ENCODE measurements around the gene SPATS2. TPM values are rescaled to one million over a fixed set of nuclear protein-coding genes. Genes with fewer than 3 reads are reported as not detected.

Gene SPATS2
- total and polyA plus RNA-seq, 2 of the 4 experiments (the other 2 are of a cell fraction) = 50.6 to 63.3 TPM

GRCh38 chr12:49533331-49533730 is 166.1 kb downstream of the SPATS2 start:
- ChIA-PET POLR2A (ENCODE audit: unreplicated experiment) (no interaction called here), CTCF (no interaction called here)
- Histone ChIP-seq H2BK120ac (ENCODE audit: low read depth, low read length) (no peak overlapping the region), H3K4me2 (ENCODE audit: low read depth, low read length) (no peak overlapping the region), H4K91ac (ENCODE audit: insufficient read depth, low read depth, low read length) (no peak overlapping the region), H2AK9ac (replicated peaks; ENCODE audit: low read depth, low read length, poor library complexity) (no peak overlapping the region), H3K9me3 (ENCODE audit: control insufficient read depth, insufficient read depth, low read length) (no peaks in the 10 kb centered on the region), H3K14ac (replicated peaks; ENCODE audit: low read depth, low read length) (no peak overlapping the region), H3K56ac (ENCODE audit: extremely low read depth, insufficient read depth, low read length) (no peak overlapping the region), H3K4ac (ENCODE audit: low read depth, low read length) (no peak overlapping the region), H3K23ac (ENCODE audit: low read depth, low read length) (no peak overlapping the region), H2AK5ac (ENCODE audit: low read depth, low read length) (no peak overlapping the region), H3K18ac (ENCODE audit: low read depth, low read length) (no peak overlapping the region), H2AFZ (replicated peaks; ENCODE audit: low read length, poor library complexity) (no peak overlapping the region), H2BK15ac (ENCODE audit: low read depth, low read length) (no peak overlapping the region), H4K5ac (ENCODE audit: low read depth, low read length) (no peak overlapping the region), H2BK20ac (ENCODE audit: low read depth, low read length) (no peak overlapping the region), H3K4me3 (ENCODE audit: insufficient read depth, low read depth, low read length) (no peak overlapping the region), H2BK5ac (ENCODE audit: low read depth, low read length, poor library complexity, severe bottlenecking) (no peak overlapping the region), H3K4me1 (ENCODE audit: control insufficient read depth, insufficient read depth, low read length) (0 out of 2 replicates have a peak, but pooled peaks cover 2% of the 10 kb centered on the region), H3K27me3 (ENCODE audit: control insufficient read depth, insufficient read depth, low read length) (peaks cover 12% of the 10 kb centered on the region), H3K27ac (ENCODE audit: insufficient read depth, low read length) (no peak overlapping the region), H3K9me1 (ENCODE audit: insufficient read depth, low read length) (no peaks in the 10 kb centered on the region), H4K8ac (ENCODE audit: low read depth in 2 of 2, low read length in 2 of 2) (no peak overlapping the region), H3K36me3 (ENCODE audit: control insufficient read depth, insufficient read depth, low read length) (no peaks in the 10 kb centered on the region), H3K79me1 (ENCODE audit: low read depth in 1 of 2, low read length in 2 of 2) (no peaks in the 10 kb centered on the region), H3K9ac (ENCODE audit: low read depth, low read length) (no peak overlapping the region), H4K20me1 (ENCODE audit: insufficient read depth, low read length) (no peaks in the 10 kb centered on the region; the same call in 1 of the 2 replicates)
- DNase-seq = no peak
- WGBS, 2 experiments (ENCODE audit: extremely low coverage in 2 of 2, insufficient read length in 1 of 2) = 100% methylated on average over 3 of the region's 10 CpGs; no CpG with 5 or more reads in 1 of the 2 experiments
- intact Hi-C loops (cut with micrococcal nuclease) (no loop called here), dilution Hi-C loops (cut with HindIII; ENCODE audit: low sequenced_read_pairs, unreplicated experiment) (no loop called here), in situ Hi-C loops (cut with MboI; ENCODE audit: low sequenced_read_pairs) (no loop called here)
- ATAC-seq (ENCODE audit: low read depth) = no peak
- no TSS peak for BruUV-seq (replicated peaks)
- TF ChIP-seq MAZ (IDR thresholded peaks at IDR 0.05; ENCODE audit: borderline replicate concordance, low read depth, low read length) = no peak
- TF ChIP-seq, protein P1, sequence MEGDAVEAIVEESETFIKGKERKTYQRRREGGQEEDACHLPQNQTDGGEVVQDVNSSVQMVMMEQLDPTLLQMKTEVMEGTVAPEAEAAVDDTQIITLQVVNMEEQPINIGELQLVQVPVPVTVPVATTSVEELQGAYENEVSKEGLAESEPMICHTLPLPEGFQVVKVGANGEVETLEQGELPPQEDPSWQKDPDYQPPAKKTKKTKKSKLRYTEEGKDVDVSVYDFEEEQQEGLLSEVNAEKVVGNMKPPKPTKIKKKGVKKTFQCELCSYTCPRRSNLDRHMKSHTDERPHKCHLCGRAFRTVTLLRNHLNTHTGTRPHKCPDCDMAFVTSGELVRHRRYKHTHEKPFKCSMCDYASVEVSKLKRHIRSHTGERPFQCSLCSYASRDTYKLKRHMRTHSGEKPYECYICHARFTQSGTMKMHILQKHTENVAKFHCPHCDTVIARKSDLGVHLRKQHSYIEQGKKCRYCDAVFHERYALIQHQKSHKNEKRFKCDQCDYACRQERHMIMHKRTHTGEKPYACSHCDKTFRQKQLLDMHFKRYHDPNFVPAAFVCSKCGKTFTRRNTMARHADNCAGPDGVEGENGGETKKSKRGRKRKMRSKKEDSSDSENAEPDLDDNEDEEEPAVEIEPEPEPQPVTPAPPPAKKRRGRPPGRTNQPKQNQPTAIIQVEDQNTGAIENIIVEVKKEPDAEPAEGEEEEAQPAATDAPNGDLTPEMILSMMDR (conservative IDR thresholded peaks at IDR 0.05; ENCODE audit: low read depth, low read length) = no peak
- no peak for TF ChIP-seq SMC3 (IDR thresholded peaks at IDR 0.05; ENCODE audit: low read depth, low read length)
- TF ChIP-seq USF2 (IDR thresholded peaks at IDR 0.05; ENCODE audit: low read depth, low read length) = no peak
- TF ChIP-seq RAD21 (IDR thresholded peaks at IDR 0.05; ENCODE audit: low read length) = no peak
- TF ChIP-seq POLR2A (IDR thresholded peaks at IDR 0.05; ENCODE audit: low read depth, low read length) = no peak
- no peak for TF ChIP-seq NFE2L2 (IDR thresholded peaks at IDR 0.05; ENCODE audit: low read depth, low read length)
- TF ChIP-seq RCOR1 (IDR thresholded peaks at IDR 0.05; ENCODE audit: insufficient replicate concordance, low read length) = no peak
- TF ChIP-seq FOS (IDR thresholded peaks at IDR 0.05; ENCODE audit: low read depth, low read length) = no peak
- no peak for TF ChIP-seq MXI1 (IDR thresholded peaks at IDR 0.05; ENCODE audit: borderline replicate concordance, low read depth, low read length)
- no peak for TF ChIP-seq CHD1 (IDR thresholded peaks at IDR 0.05; ENCODE audit: low read depth, low read length)
- no peak for TF ChIP-seq CEBPB (IDR thresholded peaks at IDR 0.05; ENCODE audit: low read depth, low read length)
- TF ChIP-seq MAFK (IDR thresholded peaks at IDR 0.05; ENCODE audit: low read depth, low read length) = no peak
- TF ChIP-seq ELK1 (IDR thresholded peaks at IDR 0.05; ENCODE audit: borderline replicate concordance, low read depth, low read length) = no peak

Measured in IMR-90 (cell line).